OCI-LY1 (cell line): ENCODE results near the gene PIKFYVE.

Source experiments
- H2AFZ ChIP-seq: fragments of 200-600 bp; sonication (generic), shearing (Covaris generic); 2 replicates; pipeline ENCODE4 v1.6.0; 2014; ENCODE audit warnings: antibody characterized with exemption, mild to moderate bottlenecking, low read length
- H3F3A ChIP-seq: fragments of 200-600 bp; sonication (generic), shearing (Covaris generic); 2 replicates; pipeline ENCODE4 v1.6.0; 2014; ENCODE audit warnings: mild to moderate bottlenecking, antibody characterized with exemption, low read length, moderate library complexity; ENCODE audit not compliant: insufficient read depth
- H3K27ac ChIP-seq: fragments of 200-600 bp; sonication (generic); 2 replicates; pipeline ENCODE4 v1.5.1; 2014; ENCODE audit warnings: low read length, mixed run types, mild to moderate bottlenecking, low read depth; ENCODE audit not compliant: poor library complexity, severe bottlenecking
- H3K27me3 ChIP-seq: fragments of 200-600 bp; sonication (generic); 2 replicates; pipeline ENCODE4 v1.6.0; 2014; ENCODE audit warnings: antibody characterized with exemption, mild to moderate bottlenecking, low read length, moderate library complexity; ENCODE audit not compliant: insufficient read depth
- H3K36me3 ChIP-seq: fragments of 200-600 bp; sonication (generic); 2 replicates; pipeline ENCODE4 v1.6.1; 2014; ENCODE audit warnings: mild to moderate bottlenecking, antibody characterized with exemption, low read length, moderate library complexity, mixed read lengths; ENCODE audit not compliant: insufficient read depth
- H3K4me1 ChIP-seq: fragments of 200-600 bp; sonication (generic); 2 replicates; pipeline ENCODE4 v1.5.1; 2014; ENCODE audit warnings: mild to moderate bottlenecking, low read length, moderate library complexity; ENCODE audit not compliant: insufficient read depth, severe bottlenecking
- H3K4me2 ChIP-seq: fragments of 200-600 bp; sonication (generic), shearing (Covaris generic); 2 replicates; pipeline ENCODE4 v1.6.1; 2014; ENCODE audit warnings: low read length
- H3K4me3 ChIP-seq: fragments of 200-600 bp; sonication (generic); 2 replicates; pipeline ENCODE4 v1.5.1; 2014; ENCODE audit warnings: low read length, low read depth, mild to moderate bottlenecking, mixed read lengths; ENCODE audit not compliant: poor library complexity, severe bottlenecking
- H3K79me2 ChIP-seq: fragments of 200-600 bp; shearing (Covaris generic); 2 replicates; pipeline ENCODE4 v1.6.1; 2016; ENCODE audit warnings: mixed run types, low read length, mixed read lengths; ENCODE audit not compliant: insufficient read depth
- H3K9ac ChIP-seq: fragments of 200-600 bp; sonication (generic), shearing (Covaris generic); 2 replicates; pipeline ENCODE4 v1.6.1; 2014; ENCODE audit warnings: mild to moderate bottlenecking, low read length, mixed read lengths
- H3K9me2 ChIP-seq: fragments of 200-600 bp; sonication (generic), shearing (Covaris generic); 2 replicates; pipeline ENCODE4 v1.6.1; 2014; ENCODE audit warnings: low read depth, mild to moderate bottlenecking, low read length, mixed read lengths
- H3K9me3 ChIP-seq: fragments of 200-600 bp; shearing (Covaris generic); 2 replicates; pipeline ENCODE4 v1.6.1; 2014; ENCODE audit warnings: low read length, mixed read lengths
- H4K20me1 ChIP-seq: fragments of 200-600 bp; sonication (generic), shearing (Covaris generic); 2 replicates; pipeline ENCODE4 v1.6.0; 2016; ENCODE audit warnings: mild to moderate bottlenecking, low read length; ENCODE audit not compliant: insufficient read depth
- EZH2 ChIP-seq: fragments of 200-600 bp; sonication (generic), shearing (Covaris generic); IDR thresholded peaks from 2 replicates; pipeline ENCODE4 v1.8.0; 2017; ENCODE audit warnings: borderline replicate concordance, mixed run types, mild to moderate bottlenecking, antibody characterized with exemption, low read length, moderate library complexity, mixed read lengths
- TF ChIP-seq, protein P1 (sequence below): fragments of 200-600 bp; sonication (generic), shearing (Covaris generic); IDR thresholded peaks from 2 replicates; pipeline ENCODE4 v1.5.1; 2017; ENCODE audit warnings: mild to moderate bottlenecking, antibody characterized with exemption, low read length, moderate library complexity, mixed read lengths

The PIKFYVE gene

DNA sequence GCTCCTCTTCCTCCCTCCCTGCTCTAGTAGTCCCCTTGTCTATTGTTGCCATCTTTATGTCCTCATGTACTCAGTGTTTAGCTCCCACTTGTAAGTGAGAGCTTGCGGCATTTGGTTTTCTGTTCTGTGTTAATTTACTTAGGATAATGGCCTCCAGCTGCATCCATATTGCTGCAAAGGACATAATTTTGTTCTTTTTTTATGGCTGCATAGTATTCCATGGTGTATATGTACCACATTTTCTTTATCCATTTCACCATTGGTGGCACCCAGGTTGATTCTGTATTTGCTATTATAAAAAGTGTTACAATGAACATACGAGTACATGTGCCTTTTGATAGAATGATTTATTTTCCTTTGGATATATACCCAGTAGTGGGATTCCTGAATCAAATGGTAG lies 12.5 kb downstream of the PIKFYVE start:
- no peaks in the 10 kb centered on the region for H4K20me1 ChIP-seq
- no peak overlapping the region for H3K4me3 ChIP-seq
- no peak overlapping the region for H3K4me2 ChIP-seq
- peaks cover 99% of the 10 kb centered on the region for H3K36me3 ChIP-seq
- no peaks in the 10 kb centered on the region for H3K9me3 ChIP-seq
- no peak overlapping the region for H3K27ac ChIP-seq
- no peaks in the 10 kb centered on the region for H3K9me2 ChIP-seq
- no peak overlapping the region for H2AFZ ChIP-seq
- TF ChIP-seq, protein P1, sequence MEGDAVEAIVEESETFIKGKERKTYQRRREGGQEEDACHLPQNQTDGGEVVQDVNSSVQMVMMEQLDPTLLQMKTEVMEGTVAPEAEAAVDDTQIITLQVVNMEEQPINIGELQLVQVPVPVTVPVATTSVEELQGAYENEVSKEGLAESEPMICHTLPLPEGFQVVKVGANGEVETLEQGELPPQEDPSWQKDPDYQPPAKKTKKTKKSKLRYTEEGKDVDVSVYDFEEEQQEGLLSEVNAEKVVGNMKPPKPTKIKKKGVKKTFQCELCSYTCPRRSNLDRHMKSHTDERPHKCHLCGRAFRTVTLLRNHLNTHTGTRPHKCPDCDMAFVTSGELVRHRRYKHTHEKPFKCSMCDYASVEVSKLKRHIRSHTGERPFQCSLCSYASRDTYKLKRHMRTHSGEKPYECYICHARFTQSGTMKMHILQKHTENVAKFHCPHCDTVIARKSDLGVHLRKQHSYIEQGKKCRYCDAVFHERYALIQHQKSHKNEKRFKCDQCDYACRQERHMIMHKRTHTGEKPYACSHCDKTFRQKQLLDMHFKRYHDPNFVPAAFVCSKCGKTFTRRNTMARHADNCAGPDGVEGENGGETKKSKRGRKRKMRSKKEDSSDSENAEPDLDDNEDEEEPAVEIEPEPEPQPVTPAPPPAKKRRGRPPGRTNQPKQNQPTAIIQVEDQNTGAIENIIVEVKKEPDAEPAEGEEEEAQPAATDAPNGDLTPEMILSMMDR: no peak
- no peaks in the 10 kb centered on the region for H3K4me1 ChIP-seq
- no peak overlapping the region for H3K9ac ChIP-seq
- H3K79me2 ChIP-seq: no peaks in the 10 kb centered on the region
- no peaks in the 10 kb centered on the region for H3K27me3 ChIP-seq
- H3F3A ChIP-seq: no peaks in the 10 kb centered on the region

DNA sequence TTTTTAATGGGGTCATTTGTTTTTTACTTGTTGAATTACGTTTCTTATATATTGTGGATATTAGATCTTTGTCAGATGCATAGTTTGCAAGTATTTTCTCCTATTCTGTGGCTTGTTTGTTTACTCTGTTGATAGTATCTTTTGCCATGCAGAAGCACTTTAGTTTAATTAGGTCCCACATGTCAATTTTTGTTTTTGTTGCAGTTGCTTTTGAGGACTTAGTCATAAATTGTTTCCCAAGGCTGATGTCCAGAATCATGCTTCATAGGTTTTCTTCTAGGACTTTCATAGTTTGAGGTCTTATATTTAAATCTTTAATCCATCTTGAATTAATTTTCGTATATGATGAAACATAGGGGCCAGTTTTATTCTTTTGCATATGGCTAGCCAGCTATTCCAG lies 13.2 kb downstream of the PIKFYVE start:
- H3K79me2 ChIP-seq: no peaks in the 10 kb centered on the region
- H4K20me1 ChIP-seq: no peaks in the 10 kb centered on the region
- no peak overlapping the region for H2AFZ ChIP-seq
- H3K4me3 ChIP-seq: no peak overlapping the region
- no peak overlapping the region for H3K9ac ChIP-seq
- H3K36me3 ChIP-seq: peaks cover 98% of the 10 kb centered on the region
- no peaks in the 10 kb centered on the region for H3K4me1 ChIP-seq
- no peak overlapping the region for H3K27ac ChIP-seq
- TF ChIP-seq, protein P1: no peak
- no peak for TF ChIP-seq EZH2
- no peaks in the 10 kb centered on the region for H3F3A ChIP-seq
- no peak overlapping the region for H3K4me2 ChIP-seq
- no peaks in the 10 kb centered on the region for H3K9me2 ChIP-seq
- H3K9me3 ChIP-seq: no peaks in the 10 kb centered on the region
- no peaks in the 10 kb centered on the region for H3K27me3 ChIP-seq

DNA sequence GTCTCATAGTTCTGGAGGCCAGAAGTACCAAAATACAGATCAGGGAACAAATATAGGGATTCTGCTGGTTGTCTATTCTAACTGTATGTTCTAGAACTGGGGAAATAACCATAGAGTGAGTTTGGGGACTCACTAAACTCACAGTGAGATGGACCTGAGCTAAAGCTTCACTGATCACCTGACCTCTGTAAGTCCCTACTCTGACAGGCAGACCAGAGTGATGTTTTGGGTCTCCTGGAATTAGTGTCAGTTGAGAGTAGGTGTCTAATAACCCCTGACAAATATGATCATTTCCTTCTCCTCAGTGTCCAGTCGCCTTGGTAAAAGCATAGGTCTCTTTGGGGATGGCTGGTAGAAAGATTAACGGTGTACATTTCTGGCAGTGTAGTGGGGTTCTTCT lies 14.2 kb downstream of the PIKFYVE start:
- no peak for TF ChIP-seq EZH2
- TF ChIP-seq, protein P1: no peak
- Histone ChIP-seq H3K27me3 (no peaks in the 10 kb centered on the region), H3K9me3 (no peaks in the 10 kb centered on the region), H3K9ac (no peak overlapping the region), H2AFZ (no peak overlapping the region), H3K9me2 (no peaks in the 10 kb centered on the region), H3K4me1 (no peaks in the 10 kb centered on the region), H4K20me1 (no peaks in the 10 kb centered on the region), H3K4me3 (no peak overlapping the region), H3K79me2 (no peaks in the 10 kb centered on the region), H3K4me2 (no peak overlapping the region), H3K36me3 (peaks cover 90% of the 10 kb centered on the region), H3K27ac (no peak overlapping the region), H3F3A (no peaks in the 10 kb centered on the region)
